ENCODE results near the gene FOXP3.

Gene FOXP3

DNA sequence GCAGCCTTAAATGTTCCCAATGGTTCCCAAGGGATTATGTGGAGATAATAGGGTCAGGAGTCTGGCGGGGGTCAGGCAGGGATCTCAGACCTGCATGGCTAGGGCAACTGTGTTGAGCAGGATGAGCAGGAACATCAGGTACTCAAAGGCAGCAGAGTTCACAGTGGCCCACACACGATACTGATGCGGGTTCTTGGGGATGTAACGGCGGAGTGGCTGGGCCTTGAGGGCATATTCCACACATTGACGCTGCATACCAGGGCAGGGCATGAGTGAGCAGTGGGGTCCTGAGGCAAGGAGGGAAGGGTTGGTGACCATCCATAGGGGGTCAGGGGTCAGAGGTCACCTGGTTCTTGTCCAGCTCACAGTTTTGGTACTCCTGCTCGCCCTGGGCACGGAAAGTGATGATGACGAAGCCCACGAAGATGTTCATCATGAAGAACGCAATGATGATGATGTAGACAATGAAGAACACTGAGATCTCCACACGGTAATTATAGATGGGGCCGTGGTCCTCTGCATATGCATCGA lies 49.4 kb downstream of the FOXP3 start:
- no peak for DNase-seq (ENCODE audit: low read depth in 2 of 2)

DNA sequence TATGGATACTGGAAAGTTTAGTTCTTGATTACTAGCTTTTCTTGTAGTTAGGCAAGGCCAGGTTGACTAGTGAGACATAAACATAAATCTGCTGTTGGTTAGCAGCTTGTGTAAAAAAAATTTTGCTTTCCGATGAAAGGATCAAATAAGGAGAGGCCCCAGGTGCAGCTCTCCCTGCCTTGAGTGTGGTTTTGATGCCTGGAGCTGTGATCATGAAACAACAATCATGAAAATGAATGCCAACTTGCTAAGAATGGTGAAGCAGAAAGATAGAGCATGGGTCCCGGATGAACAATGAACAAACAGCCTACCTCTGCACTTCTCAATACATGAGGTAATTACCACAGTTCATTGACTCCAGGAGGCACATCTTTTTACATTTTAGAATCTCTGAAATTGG lies 50.1 kb downstream of the FOXP3 start:
- DNase-seq (ENCODE audit: low read depth in 2 of 2), result no peak

DNA sequence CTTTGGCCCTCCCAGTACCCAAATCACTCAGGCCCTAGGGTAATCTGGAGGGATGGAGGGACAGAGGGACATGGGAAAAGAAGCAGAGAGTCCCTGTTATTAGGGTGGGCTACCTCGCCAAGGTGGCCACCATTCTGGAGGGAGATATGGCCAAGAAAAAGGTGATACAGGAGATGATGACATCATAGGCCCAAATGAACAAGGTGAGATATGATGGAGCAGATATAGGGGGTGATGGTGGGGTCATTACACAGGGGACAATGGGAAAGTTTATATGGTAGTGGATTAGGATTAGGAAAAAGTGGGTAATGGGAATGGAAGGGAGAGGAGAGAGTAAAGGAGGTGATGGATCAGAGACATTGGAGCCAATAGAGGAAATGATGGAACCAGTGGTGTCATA lies 51.6 kb downstream of the FOXP3 start:
- DNase-seq (ENCODE audit: low read depth in 2 of 2), result no peak

DNA sequence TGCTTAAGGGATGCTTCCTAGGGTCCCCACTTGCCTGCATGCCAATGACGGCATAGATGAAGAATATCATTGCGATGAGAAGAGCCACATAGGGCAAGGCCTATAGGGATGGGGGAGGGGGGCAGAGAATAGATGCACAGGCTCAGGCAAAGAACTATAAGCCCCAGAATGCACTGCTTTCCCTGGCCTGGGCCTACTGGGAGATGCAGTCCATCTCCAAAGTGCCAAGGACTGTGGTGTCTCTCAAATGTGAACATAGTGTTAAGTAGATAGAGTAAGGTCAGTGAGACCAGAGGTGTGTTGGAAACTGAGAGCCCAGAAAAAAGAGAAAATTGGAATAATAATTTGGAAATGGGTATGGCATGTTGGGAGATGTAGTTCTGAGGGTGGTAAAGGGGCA lies 52.3 kb downstream of the FOXP3 start:
- DNase-seq (ENCODE audit: low read depth in 2 of 2), result no peak

DNA sequence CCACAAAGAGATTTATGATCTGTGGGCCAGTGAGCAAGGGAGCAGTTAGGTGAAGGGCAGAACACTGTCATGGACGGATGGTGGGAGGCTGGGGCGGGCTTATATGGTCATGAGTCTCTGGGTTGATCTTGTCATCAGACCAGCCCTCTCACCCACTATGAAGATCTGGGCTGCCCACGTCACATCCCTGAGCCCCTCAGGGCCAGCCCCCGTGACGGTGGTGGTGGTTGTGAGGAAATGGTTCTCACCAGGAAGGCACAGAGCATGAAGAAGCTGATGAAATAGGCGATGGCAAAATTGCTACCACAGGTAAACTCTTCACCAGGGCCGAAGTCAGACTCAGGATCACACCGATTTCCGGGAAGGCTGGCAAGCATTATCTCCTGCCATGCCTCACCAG lies 53.4 kb downstream of the FOXP3 start:
- no peak for DNase-seq (ENCODE audit: low read depth in 2 of 2)

DNA sequence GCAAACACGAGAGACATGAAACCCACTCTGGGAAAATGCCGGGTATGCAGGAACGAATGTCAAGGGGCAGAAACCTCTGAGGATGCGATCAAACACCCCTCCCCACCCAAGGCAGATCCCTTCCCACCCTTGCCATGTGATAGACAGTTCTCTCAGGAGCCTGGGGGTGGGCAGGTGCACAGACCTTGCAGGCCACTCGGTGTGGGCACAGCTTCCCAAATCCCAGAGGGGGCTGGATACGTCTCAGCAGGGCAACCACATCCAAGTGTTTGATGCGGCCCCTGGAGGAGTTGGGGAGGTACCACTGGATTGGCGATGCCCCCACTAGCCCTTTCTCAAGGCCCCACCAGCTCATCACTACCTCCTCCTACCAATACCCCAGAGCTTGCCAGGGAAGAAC lies 54.1 kb downstream of the FOXP3 start:
- DNase-seq (ENCODE audit: low read depth in 2 of 2), result no peak

DNA sequence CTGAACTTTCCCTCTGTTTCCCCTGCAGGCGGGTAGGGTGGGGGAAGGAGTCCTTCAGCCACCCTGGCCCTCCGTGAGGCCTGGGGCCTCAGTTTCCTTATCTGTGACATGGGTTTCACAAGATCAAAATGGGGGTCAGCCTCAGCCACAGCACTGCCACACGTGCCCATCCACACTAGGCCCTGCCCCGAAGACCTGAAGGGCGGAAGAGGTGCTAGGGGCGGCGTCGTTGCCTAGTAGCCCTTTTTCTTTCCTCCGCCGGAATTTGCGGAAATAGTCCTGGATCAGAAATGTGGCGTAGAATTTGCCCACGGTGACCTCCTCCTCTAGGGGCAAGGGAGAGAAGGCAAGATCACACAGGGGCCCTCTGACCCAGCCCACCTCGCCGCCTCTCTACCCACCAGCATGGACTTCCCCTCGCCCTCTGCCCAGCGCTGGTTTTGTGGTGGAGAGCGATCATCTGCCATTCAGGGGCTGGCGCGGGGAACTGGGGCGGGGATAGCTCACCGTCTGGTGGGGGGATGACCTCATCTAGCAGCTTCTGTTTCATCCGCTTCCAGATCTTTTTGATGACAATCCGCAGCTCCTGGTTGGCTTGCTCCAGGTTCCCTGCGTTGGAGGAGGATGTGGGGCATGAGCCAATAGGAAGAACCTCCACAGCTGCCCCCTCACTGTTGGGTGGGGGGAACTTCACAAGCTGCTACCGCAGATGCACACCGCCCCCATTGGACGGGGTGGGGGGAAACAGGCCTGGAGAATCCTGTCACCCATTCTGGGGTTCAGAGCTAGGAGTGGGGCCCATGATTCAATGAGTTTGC lies 54.9 kb downstream of the FOXP3 start:
- DNase-seq (ENCODE audit: low read depth in 2 of 2), result no peak

DNA sequence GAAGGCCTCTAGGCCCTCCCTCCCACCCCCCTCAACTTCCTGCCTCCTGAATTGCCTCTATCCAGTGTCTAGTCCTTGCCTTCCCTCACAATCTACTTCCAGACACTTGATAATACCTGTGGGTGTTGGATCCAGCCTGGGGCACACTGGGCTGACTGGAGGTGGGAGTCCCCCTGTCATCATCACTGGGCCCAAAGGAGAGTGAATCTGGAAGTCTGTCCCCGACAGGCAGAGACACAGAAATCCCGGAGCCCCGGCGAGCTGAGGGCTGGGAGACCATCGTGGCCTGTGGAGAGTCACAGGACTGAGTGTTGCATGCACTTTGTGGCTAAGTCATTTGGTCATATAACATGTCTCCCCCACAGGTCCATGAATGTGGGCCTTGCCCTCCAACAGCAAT lies 56.1 kb downstream of the FOXP3 start:
- no peak for DNase-seq (ENCODE audit: low read depth in 2 of 2)

DNA sequence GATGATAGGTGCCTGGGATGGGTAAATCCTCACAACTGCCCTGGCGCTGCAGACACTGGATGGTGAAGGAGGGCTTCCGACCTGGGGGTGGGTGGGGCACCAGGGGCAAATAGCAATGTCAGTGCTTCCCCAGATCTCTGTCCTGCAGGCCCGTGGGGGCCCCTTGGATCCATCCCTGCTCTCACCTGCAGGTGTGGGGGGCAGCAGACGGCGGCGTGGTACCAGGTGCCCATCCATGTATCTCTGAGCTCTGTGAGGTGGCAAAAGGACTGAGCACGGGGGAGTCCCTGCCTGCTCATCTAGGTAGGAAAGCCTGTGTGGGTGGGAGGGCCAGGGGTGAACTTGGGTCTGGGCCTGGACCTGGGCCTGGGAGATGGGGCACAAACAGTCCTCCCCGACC lies 58.0 kb downstream of the FOXP3 start:
- no peak for DNase-seq (ENCODE audit: low read depth in 2 of 2)

DNA sequence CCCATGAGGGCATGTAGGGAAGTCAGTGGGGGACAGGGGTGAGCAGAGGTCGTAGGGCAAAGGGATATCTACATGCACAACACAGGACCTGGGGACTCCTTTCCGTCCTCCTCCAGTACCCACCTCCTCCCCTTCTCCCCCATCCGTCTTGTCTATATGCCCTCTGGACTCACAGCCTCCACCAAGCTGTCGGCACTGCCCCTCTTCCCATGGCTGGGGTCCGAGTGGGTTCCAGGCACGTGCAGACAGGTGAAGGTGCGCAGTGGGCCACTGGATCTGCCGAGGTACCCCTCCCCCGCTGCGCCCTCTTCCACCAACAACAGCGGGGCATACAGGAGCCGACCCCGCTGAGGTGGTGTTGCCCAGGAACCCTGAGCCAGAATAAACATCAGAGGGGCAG lies 59.1 kb downstream of the FOXP3 start:
- DNase-seq (ENCODE audit: low read depth in 2 of 2), result no peak

DNA sequence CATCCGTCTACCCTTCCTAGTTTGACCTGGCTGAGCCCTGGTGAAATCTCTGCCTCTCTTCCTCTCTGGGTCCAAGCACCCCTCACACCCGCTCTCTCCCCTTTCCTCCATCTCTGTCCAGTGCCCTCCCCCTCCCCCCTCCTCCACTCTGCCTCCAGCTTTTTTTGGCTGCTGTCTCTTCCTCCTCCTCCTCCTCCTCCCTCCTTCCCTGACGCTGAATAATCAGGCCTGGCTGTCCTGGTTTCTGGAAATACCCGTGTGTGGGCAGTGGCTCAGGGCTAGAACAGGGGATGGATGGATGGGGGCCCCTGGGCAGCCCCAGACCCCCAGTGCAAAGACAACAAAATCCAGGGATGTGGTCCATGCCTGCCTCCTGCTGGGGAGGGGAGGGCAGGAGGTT lies 59.8 kb downstream of the FOXP3 start:
- no peak for DNase-seq (ENCODE audit: low read depth in 2 of 2)

DNA sequence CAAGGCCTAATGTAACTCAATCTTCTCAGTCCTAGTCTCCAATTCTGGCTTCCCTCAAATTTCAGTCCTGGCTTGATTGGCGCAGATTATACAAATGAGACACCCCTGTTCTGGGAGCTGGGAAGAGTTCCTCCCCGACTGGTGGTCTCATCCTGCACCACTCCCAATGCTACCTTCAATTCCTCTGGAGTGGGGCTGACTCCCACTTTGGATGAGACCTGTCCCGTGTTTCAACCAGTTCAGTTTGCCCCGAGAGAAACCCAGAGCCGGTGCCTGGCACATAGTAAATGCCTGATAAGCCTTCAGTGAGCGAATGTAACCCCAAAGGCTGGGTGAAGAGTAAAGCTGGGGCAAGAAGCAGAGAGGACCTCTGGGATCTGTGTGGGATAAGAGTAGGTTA lies 60.5 kb downstream of the FOXP3 start:
- no peak for DNase-seq (ENCODE audit: low read depth in 2 of 2)

DNA sequence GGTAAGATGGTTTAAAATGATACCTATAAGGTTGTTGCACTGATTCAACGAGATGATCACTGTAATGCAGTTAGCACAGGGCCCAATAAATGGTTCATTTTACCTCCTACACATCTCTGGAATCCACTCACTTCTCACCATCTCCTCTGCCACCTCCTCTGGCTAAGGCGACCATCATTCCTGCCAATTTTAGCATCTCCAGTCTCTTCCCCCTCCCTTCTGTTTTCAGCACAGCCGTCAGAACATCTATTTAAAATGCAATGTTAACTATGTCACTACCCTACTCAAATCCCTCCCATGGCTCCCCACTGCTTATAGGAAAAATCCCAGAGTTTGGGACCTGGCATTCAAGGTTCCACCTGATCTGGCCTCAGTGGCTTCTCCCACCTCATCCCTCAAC lies 61.0 kb downstream of the FOXP3 start:
- DNase-seq (ENCODE audit: low read depth in 2 of 2), result no peak

DNA sequence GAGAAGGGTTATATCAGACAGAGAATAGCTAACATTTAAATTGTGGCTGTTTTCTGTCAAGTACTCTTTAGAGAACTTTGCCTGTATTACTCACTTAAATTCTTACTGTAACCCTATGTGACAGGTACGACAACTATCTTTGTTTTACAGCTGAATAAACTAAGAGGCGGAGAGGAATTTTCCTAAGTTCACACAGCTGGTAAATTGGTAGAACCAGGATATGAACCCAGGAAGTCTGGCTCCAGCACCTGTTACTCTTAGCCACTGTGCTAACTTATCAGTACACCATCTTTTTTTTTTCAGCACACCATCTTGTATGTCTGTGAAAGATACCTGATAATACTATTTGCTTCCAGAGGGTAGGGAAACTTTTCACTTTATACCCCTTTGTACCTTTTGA lies 62.5 kb downstream of the FOXP3 start:
- no peak for DNase-seq (ENCODE audit: low read depth in 2 of 2)
